Measurements from ENCODE around the gene RNF215. TPM values are rescaled to one million over a fixed set of nuclear protein-coding genes. Genes with fewer than 3 reads are reported as not detected.

RNF215 gene
- total RNA-seq, 1 experiment from 2014 or later, result 24.0 TPM

- peaks cover 16% of the 10 kb centered on the region; the same call in 1 of the 2 replicates for H3F3A ChIP-seq (ENCODE audit: insufficient read depth, low read depth)
- no peaks in the 10 kb centered on the region for H3K79me2 ChIP-seq (ENCODE audit: low read depth)
- no peaks in the 10 kb centered on the region for H3K9me2 ChIP-seq (ENCODE audit: insufficient read depth)
- ChIA-PET POLR2A (ENCODE audit: unreplicated experiment) (interaction anchor here (0.6 kb wide), 1 partner anchor 153 kb away, joined by 4 read pairs; no protein-coding TSS in a partner anchor), CTCF (no interaction called here)
- no peak overlapping the region for H3K4me3 ChIP-seq
- no peak overlapping the region for H2AFZ ChIP-seq
- no peaks in the 10 kb centered on the region for H3K9me3 ChIP-seq (ENCODE audit: insufficient read depth, low read depth)
- no peak overlapping the region for H3K27ac ChIP-seq
- no peaks in the 10 kb centered on the region for H3K4me1 ChIP-seq (replicated peaks; ENCODE audit: insufficient read depth)
- TF ChIP-seq CTCF (conservative IDR thresholded peaks at IDR 0.05) (no peak), EZH2 (IDR thresholded peaks at IDR 0.05; ENCODE audit: low read depth) (no peak)
- no peaks in the 10 kb centered on the region for H3K27me3 ChIP-seq (ENCODE audit: insufficient read depth, low read depth)
- BruUV-seq (replicated peaks), result no TSS peak
- intact Hi-C loops (cut with micrococcal nuclease; ENCODE audit: unreplicated experiment), result no loop called here
- DNase-seq, result no peak
- H3K4me2 ChIP-seq, result no peak overlapping the region
- H4K20me1 ChIP-seq (ENCODE audit: insufficient read depth), result no peaks in the 10 kb centered on the region
- H3K36me3 ChIP-seq (ENCODE audit: low read depth), result peaks cover 48% of the 10 kb centered on the region
These were observed 50.3 kb downstream of the RNF215 start for GRCh38 chr22:30336752-30337460.

DNA sequence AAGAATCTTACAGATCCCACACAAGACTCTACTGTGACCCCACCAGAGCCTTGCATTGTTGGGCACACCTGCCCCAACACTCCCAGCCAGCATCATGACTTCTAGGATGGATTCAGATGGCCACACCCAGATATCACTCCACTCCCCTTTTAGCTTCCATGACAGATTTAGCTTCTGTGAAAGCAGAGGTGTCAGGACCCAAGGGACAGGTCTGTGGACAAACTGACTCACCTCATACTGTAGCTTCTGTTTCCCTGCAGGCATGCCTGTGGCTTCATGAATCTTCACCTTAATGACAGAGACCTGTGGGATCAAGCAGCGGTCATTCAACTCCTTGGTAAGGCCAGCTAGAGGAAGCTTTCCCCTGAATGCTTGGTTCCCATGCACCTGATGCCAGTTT is 52.0 kb downstream of the RNF215 start:
- Histone ChIP-seq H3K9me3 (ENCODE audit: insufficient read depth, low read depth) (no peaks in the 10 kb centered on the region), H3K36me3 (ENCODE audit: low read depth) (peaks cover 37% of the 10 kb centered on the region), H3K9me2 (ENCODE audit: insufficient read depth) (no peaks in the 10 kb centered on the region), H2AFZ (no peak overlapping the region), H3K4me2 (no peak overlapping the region), H3F3A (ENCODE audit: insufficient read depth, low read depth) (peaks cover 32% of the 10 kb centered on the region), H3K4me1 (replicated peaks; ENCODE audit: insufficient read depth) (no peaks in the 10 kb centered on the region), H3K27me3 (ENCODE audit: insufficient read depth, low read depth) (no peaks in the 10 kb centered on the region), H3K4me3 (no peak overlapping the region), H3K27ac (no peak overlapping the region), H4K20me1 (ENCODE audit: insufficient read depth) (no peaks in the 10 kb centered on the region), H3K79me2 (ENCODE audit: low read depth) (no peaks in the 10 kb centered on the region)
- POLR2A ChIA-PET (ENCODE audit: unreplicated experiment), result no interaction called here
- intact Hi-C loops (cut with micrococcal nuclease; ENCODE audit: unreplicated experiment), result no loop called here
- no peak for DNase-seq
- CTCF ChIA-PET, result no interaction called here
- TF ChIP-seq EZH2 (IDR thresholded peaks at IDR 0.05; ENCODE audit: low read depth), result no peak
- no peak for TF ChIP-seq CTCF (conservative IDR thresholded peaks at IDR 0.05)
- no TSS peak for BruUV-seq (replicated peaks)

DNA sequence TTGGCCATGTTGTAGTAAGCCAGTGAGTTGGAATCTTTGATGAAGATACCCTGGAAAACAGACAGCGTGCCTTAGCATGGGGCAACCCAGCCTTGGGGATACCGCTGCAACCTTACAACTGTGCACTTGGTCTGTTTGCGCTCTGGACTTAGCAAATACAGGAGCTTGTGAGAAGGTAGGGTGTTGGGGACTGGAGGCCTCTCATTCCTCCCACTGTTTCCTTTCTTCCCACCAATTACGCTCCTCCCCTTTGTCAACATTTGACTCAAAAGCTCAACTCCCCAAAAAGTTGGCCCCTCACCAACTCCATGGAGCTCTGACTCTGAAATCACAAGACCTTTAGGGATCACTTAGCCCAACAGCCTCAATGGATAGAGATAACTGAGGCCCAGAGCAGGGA is 52.6 kb downstream of the RNF215 start:
- no peaks in the 10 kb centered on the region for H3K9me3 ChIP-seq (ENCODE audit: insufficient read depth, low read depth)
- DNase-seq, result no peak
- H3K27ac ChIP-seq, result no peak overlapping the region
- ChIA-PET CTCF (no interaction called here), POLR2A (ENCODE audit: unreplicated experiment) (no interaction called here)
- TF ChIP-seq CTCF (conservative IDR thresholded peaks at IDR 0.05) (no peak), EZH2 (IDR thresholded peaks at IDR 0.05; ENCODE audit: low read depth) (no peak)
- H4K20me1 ChIP-seq (ENCODE audit: insufficient read depth), result no peaks in the 10 kb centered on the region
- H2AFZ ChIP-seq, result no peak overlapping the region
- H3K27me3 ChIP-seq (ENCODE audit: insufficient read depth, low read depth), result no peaks in the 10 kb centered on the region
- peaks cover 31% of the 10 kb centered on the region for H3K36me3 ChIP-seq (ENCODE audit: low read depth)
- no TSS peak for BruUV-seq (replicated peaks)
- no peaks in the 10 kb centered on the region for H3K9me2 ChIP-seq (ENCODE audit: insufficient read depth)
- H3F3A ChIP-seq (ENCODE audit: insufficient read depth, low read depth), result peaks cover 38% of the 10 kb centered on the region
- H3K4me1 ChIP-seq (replicated peaks; ENCODE audit: insufficient read depth), result no peaks in the 10 kb centered on the region
- no peak overlapping the region for H3K4me2 ChIP-seq
- intact Hi-C loops (cut with micrococcal nuclease; ENCODE audit: unreplicated experiment), result no loop called here
- no peak overlapping the region for H3K4me3 ChIP-seq
- no peaks in the 10 kb centered on the region for H3K79me2 ChIP-seq (ENCODE audit: low read depth)
